NCI-H1694 treated with DMSO at 0.1 percent for 48 hours (cell line): ENCODE results near the gene GNPDA1.
"Not testable (repeated sequence)": the region's sequence is repeated elsewhere in the genome, so short reads cannot be mapped to it uniquely, and the experiment has no call there.

Source experiments
- DNase-seq: peaks from one replicate; lab custom pipeline; 2025; lab: John Stamatoyannopoulos, UW

Gene GNPDA1

GRCh38 chr5:142012792-142013388 lies at the start of gene GNPDA1:
GNPDA1 (minus strand) TSS chr5:142013027; CDS start chr5:142012035, 992 bp downstream.
- no peak for DNase-seq

- no peak for DNase-seq
Observed at GRCh38 chr5:142059304-142059940, 46.6 kb upstream of the GNPDA1 start.

GRCh38 chr5:142057697-142058056 lies 44.9 kb upstream of the GNPDA1 start:
- no peak for DNase-seq

- DNase-seq: no peak
Observed at GRCh38 chr5:142056816-142057696, 44.2 kb upstream of the GNPDA1 start.

GRCh38 chr5:142055301-142055700 lies 42.5 kb upstream of the GNPDA1 start:
- DNase-seq: no peak

- DNase-seq: no peak
Observed at GRCh38 chr5:142053426-142054151, 40.8 kb upstream of the GNPDA1 start.

- DNase-seq: not testable (repeated sequence)
Observed at GRCh38 chr5:142052026-142052425, 39.2 kb upstream of the GNPDA1 start.

- no peak for DNase-seq
Observed at GRCh38 chr5:142048272-142048671, 35.4 kb upstream of the GNPDA1 start.

GRCh38 chr5:142046191-142046590 lies 33.4 kb upstream of the GNPDA1 start:
- DNase-seq: no peak

GRCh38 chr5:142040881-142041280 lies 28.1 kb upstream of the GNPDA1 start:
- DNase-seq: not testable (repeated sequence)

GRCh38 chr5:142040285-142040684 lies 27.5 kb upstream of the GNPDA1 start:
- DNase-seq: no peak

GRCh38 chr5:142038735-142039134 lies 25.9 kb upstream of the GNPDA1 start:
- DNase-seq: no peak

GRCh38 chr5:142037599-142037998 lies 24.8 kb upstream of the GNPDA1 start:
- DNase-seq: not testable (repeated sequence)

- DNase-seq: no peak
Observed at GRCh38 chr5:142036918-142037317, 24.1 kb upstream of the GNPDA1 start.

GRCh38 chr5:142034994-142035393 lies 22.2 kb upstream of the GNPDA1 start:
- no peak for DNase-seq

GRCh38 chr5:142033632-142034567 lies 21.1 kb upstream of the GNPDA1 start:
- not testable (repeated sequence) for DNase-seq

GRCh38 chr5:142032747-142033631 lies 20.2 kb upstream of the GNPDA1 start:
- DNase-seq: no peak

- DNase-seq: no peak
Observed at GRCh38 chr5:142032150-142032549, 19.3 kb upstream of the GNPDA1 start.

GRCh38 chr5:142025637-142026036 lies 12.8 kb upstream of the GNPDA1 start:
- DNase-seq: no peak

GRCh38 chr5:142024771-142025304 lies 12.0 kb upstream of the GNPDA1 start:
- DNase-seq: peak; percentile 84
